ENCODE data around the gene TNFSF4. TPM values are rescaled to one million over a fixed set of nuclear protein-coding genes. Genes with fewer than 3 reads are reported as not detected.
"Not testable (repeated sequence)": the region's sequence is repeated elsewhere in the genome, so short reads cannot be mapped to it uniquely, and the experiment has no call there.

Gene TNFSF4
- total RNA-seq, 2 experiments from 2014 or later: 0.17 to 0.33 TPM

GRCh38 chr1:173161510-173162221 is 45.5 kb downstream of the TNFSF4 start:
- intact Hi-C loops (cut with DNase I, micrococcal nuclease): no loop called here
- ChIA-PET CTCF (interaction anchor here (1.3 kb wide), 1 partner anchor 9 kb away, joined by 4 read pairs; no protein-coding TSS in a partner anchor), POLR2A (no interaction called here)
- Mint-ChIP-seq H3K36me3 (ENCODE audit: low read depth) (no peaks in the 10 kb centered on the region), H3K4me1 (ENCODE audit: low read depth) (no peaks in the 10 kb centered on the region), H3K9me3 (no peaks in the 10 kb centered on the region), H3K27me3 (no peaks in the 10 kb centered on the region), H3K4me3 (no peak overlapping the region), H3K27ac (no peak overlapping the region)
- no peaks in the 10 kb centered on the region for H3K36me3 ChIP-seq (ENCODE audit: insufficient read depth, low read length)
- no peak overlapping the region for H3K4me3 ChIP-seq (ENCODE audit: low read length)
- ATAC-seq (ENCODE audit: poor library complexity) (no peak), DNase-seq (peak in 1 of 14 experiments; percentile 4)
- H3K4me1 ChIP-seq (ENCODE audit: insufficient read depth, low read length): no peaks in the 10 kb centered on the region
- no peaks in the 10 kb centered on the region for H3K9me3 ChIP-seq (ENCODE audit: control insufficient read depth in 1 of 2, insufficient read depth in 1 of 2, low read length in 2 of 2)
- no peak for TF ChIP-seq CTCF (IDR thresholded peaks at IDR 0.05)
- no peaks in the 10 kb centered on the region for H3K27me3 ChIP-seq (ENCODE audit: control insufficient read depth in 1 of 2, insufficient read depth in 2 of 2, low read length in 2 of 2)
- no peak overlapping the region for H3K27ac ChIP-seq (ENCODE audit: low read depth in 1 of 2, low read length in 2 of 2)

- H3K27ac ChIP-seq (ENCODE audit: low read depth in 1 of 2, low read length in 2 of 2); CTCF ChIA-PET; H3K27me3 Mint-ChIP-seq; H3K4me3 ChIP-seq (ENCODE audit: low read length); H3K4me1 Mint-ChIP-seq (ENCODE audit: low read depth); H3K36me3 ChIP-seq (ENCODE audit: insufficient read depth, low read length); H3K9me3 Mint-ChIP-seq; H3K27me3 ChIP-seq (ENCODE audit: control insufficient read depth in 1 of 2, insufficient read depth in 2 of 2, low read length in 2 of 2); POLR2A ChIA-PET; H3K36me3 Mint-ChIP-seq (ENCODE audit: low read depth); intact Hi-C loops (cut with DNase I, micrococcal nuclease); H3K27ac Mint-ChIP-seq; ATAC-seq (ENCODE audit: poor library complexity); H3K9me3 ChIP-seq (ENCODE audit: control insufficient read depth in 1 of 2, insufficient read depth in 1 of 2, low read length in 2 of 2); H3K4me1 ChIP-seq (ENCODE audit: insufficient read depth, low read length); H3K4me3 Mint-ChIP-seq: not testable (repeated sequence)
- DNase-seq: peak in 1 of 14 experiments; percentile 33
Measured at GRCh38 chr1:173153964-173154363, 53.2 kb downstream of the TNFSF4 start.

GRCh38 chr1:173153503-173153902 is 53.6 kb downstream of the TNFSF4 start:
- Mint-ChIP-seq H3K4me3 (no peak overlapping the region), H3K27ac (no peak overlapping the region), H3K36me3 (ENCODE audit: low read depth) (peaks cover 4% of the 10 kb centered on the region), H3K9me3 (peaks cover 4% of the 10 kb centered on the region), H3K27me3 (peaks cover 9% of the 10 kb centered on the region), H3K4me1 (ENCODE audit: low read depth) (no peaks in the 10 kb centered on the region)
- TF ChIP-seq CTCF (IDR thresholded peaks at IDR 0.05): no peak
- H3K4me3 ChIP-seq (ENCODE audit: low read length): no peak overlapping the region
- ChIA-PET POLR2A (no interaction called here), CTCF (no interaction called here)
- H3K27me3 ChIP-seq (ENCODE audit: control insufficient read depth in 1 of 2, insufficient read depth in 2 of 2, low read length in 2 of 2): no peaks in the 10 kb centered on the region
- H3K36me3 ChIP-seq (ENCODE audit: insufficient read depth, low read length): no peaks in the 10 kb centered on the region
- no peak for DNase-seq
- H3K27ac ChIP-seq (ENCODE audit: low read depth in 1 of 2, low read length in 2 of 2): no peak overlapping the region
- H3K4me1 ChIP-seq (ENCODE audit: insufficient read depth, low read length): peaks cover 5% of the 10 kb centered on the region
- intact Hi-C loops (cut with DNase I, micrococcal nuclease): no loop called here
- H3K9me3 ChIP-seq (ENCODE audit: control insufficient read depth in 1 of 2, insufficient read depth in 1 of 2, low read length in 2 of 2): peaks cover 0 to 11% of the 10 kb centered on the region in 2 experiments
- no peak for ATAC-seq (ENCODE audit: poor library complexity)

- Mint-ChIP-seq H3K9me3 (peaks cover 4% of the 10 kb centered on the region), H3K36me3 (ENCODE audit: low read depth) (peaks cover 4% of the 10 kb centered on the region), H3K4me1 (ENCODE audit: low read depth) (no peaks in the 10 kb centered on the region), H3K27ac (no peak overlapping the region), H3K4me3 (no peak overlapping the region), H3K27me3 (peaks cover 9% of the 10 kb centered on the region)
- Histone ChIP-seq H3K4me3 (ENCODE audit: low read length) (no peak overlapping the region), H3K36me3 (ENCODE audit: insufficient read depth, low read length) (no peaks in the 10 kb centered on the region), H3K4me1 (ENCODE audit: insufficient read depth, low read length) (peaks cover 5% of the 10 kb centered on the region), H3K27ac (ENCODE audit: low read depth in 1 of 2, low read length in 2 of 2) (no peak overlapping the region), H3K27me3 (ENCODE audit: control insufficient read depth in 1 of 2, insufficient read depth in 2 of 2, low read length in 2 of 2) (no peaks in the 10 kb centered on the region), H3K9me3 (ENCODE audit: control insufficient read depth in 1 of 2, insufficient read depth in 1 of 2, low read length in 2 of 2) (peaks cover 0 to 16% of the 10 kb centered on the region in 2 experiments)
- ChIA-PET POLR2A (no interaction called here), CTCF (no interaction called here)
- intact Hi-C loops (cut with DNase I, micrococcal nuclease): no loop called here
- no peak for DNase-seq
- ATAC-seq (ENCODE audit: poor library complexity): no peak
- TF ChIP-seq CTCF (IDR thresholded peaks at IDR 0.05): no peak
Measured at GRCh38 chr1:173152598-173152997, 54.5 kb downstream of the TNFSF4 start.

All from CD4-positive, alpha-beta T cell (primary cell).